ENCODE data around the gene PAQR9. TPM values are rescaled to one million over a fixed set of nuclear protein-coding genes. Genes with fewer than 3 reads are reported as not detected.

PAQR9 gene
- total and polyA plus RNA-seq, 9 donors: 0.04 to 0.08 (median 0.07) TPM; not detected in 6

- Histone ChIP-seq H3K27me3 (no peaks in the 10 kb centered on the region), H3K9me3 (no peaks in the 10 kb centered on the region), H3K4me1 (ENCODE audit: insufficient read depth) (no peaks in the 10 kb centered on the region), H3K4me3 (no peak overlapping the region), H3K36me3 (no peaks in the 10 kb centered on the region), H3K27ac (no peak overlapping the region)
- intact Hi-C loops (cut with DNase I): no loop called here
- DNase-seq: no peak
- no peak for TF ChIP-seq EP300 (IDR thresholded peaks at IDR 0.05)
- TF ChIP-seq, protein P1, sequence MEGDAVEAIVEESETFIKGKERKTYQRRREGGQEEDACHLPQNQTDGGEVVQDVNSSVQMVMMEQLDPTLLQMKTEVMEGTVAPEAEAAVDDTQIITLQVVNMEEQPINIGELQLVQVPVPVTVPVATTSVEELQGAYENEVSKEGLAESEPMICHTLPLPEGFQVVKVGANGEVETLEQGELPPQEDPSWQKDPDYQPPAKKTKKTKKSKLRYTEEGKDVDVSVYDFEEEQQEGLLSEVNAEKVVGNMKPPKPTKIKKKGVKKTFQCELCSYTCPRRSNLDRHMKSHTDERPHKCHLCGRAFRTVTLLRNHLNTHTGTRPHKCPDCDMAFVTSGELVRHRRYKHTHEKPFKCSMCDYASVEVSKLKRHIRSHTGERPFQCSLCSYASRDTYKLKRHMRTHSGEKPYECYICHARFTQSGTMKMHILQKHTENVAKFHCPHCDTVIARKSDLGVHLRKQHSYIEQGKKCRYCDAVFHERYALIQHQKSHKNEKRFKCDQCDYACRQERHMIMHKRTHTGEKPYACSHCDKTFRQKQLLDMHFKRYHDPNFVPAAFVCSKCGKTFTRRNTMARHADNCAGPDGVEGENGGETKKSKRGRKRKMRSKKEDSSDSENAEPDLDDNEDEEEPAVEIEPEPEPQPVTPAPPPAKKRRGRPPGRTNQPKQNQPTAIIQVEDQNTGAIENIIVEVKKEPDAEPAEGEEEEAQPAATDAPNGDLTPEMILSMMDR (IDR thresholded peaks at IDR 0.05): no peak
- no peak for TF ChIP-seq POLR2A (IDR thresholded peaks at IDR 0.05)
- 85 to 88% (median 85%) methylated on average over 13 of the region's 13 CpGs for WGBS, 3 donors
Measured at GRCh38 chr3:142947799-142948575, 15.5 kb downstream of the PAQR9 start.

DNA sequence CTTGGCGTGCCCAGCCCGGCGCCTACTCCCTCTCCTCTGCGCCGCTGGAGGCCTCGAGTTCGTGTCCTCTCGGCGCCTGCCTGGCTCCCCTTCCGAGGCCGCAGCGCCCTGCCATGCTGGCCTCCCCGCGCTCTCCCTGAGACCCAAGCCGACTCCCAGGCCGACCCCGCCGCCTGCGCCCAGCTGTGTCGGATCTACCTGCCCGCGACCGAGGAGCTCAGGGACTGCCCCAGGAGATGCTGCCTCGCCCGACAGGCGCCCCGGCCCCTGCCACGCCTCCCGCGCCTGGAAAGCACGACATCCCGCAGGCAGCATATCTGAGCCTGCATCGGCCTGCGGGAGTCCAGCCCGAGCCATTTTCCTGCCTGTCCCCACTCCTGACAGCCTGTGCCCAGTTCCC, 16.1 kb downstream of the PAQR9 start:
- TF ChIP-seq, protein P1 (IDR thresholded peaks at IDR 0.05): no peak
- TF ChIP-seq POLR2A (IDR thresholded peaks at IDR 0.05): no peak
- no peak for TF ChIP-seq EP300 (IDR thresholded peaks at IDR 0.05)
- 22 to 59% (median 41%) methylated on average over 35 of the region's 35 CpGs for WGBS, 3 donors
- Histone ChIP-seq H3K9me3 (no peaks in the 10 kb centered on the region), H3K4me3 (no peak overlapping the region), H3K36me3 (no peaks in the 10 kb centered on the region), H3K27ac (no peak overlapping the region), H3K27me3 (no peaks in the 10 kb centered on the region), H3K4me1 (ENCODE audit: insufficient read depth) (no peaks in the 10 kb centered on the region)
- intact Hi-C loops (cut with DNase I): no loop called here
- DNase-seq: no peak

DNA sequence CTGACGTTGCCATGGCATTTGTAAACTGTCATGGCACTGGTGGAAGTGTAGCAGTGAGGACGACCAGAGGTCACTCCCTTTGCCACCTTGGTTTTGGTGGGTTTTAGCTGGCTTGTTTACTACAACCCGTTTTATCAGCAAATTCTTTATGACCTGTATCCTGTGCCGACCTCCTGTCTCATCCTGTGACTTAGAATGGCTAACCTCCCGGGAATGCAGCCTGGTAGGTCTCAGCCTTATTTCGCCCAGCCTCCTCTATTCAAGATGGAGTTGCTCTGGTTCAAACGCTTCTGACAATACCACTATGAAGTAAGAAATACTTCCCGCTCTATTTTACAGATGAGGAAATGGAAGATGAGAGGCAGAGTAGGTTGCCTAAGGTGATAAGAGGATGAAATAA, 16.6 kb downstream of the PAQR9 start:
- Histone ChIP-seq H3K36me3 (no peaks in the 10 kb centered on the region), H3K4me1 (ENCODE audit: insufficient read depth) (no peaks in the 10 kb centered on the region), H3K4me3 (no peak overlapping the region), H3K27me3 (no peaks in the 10 kb centered on the region), H3K9me3 (no peaks in the 10 kb centered on the region), H3K27ac (no peak overlapping the region)
- WGBS, 3 donors: 71 to 80% (median 80%) methylated on average over 8 of the region's 8 CpGs
- TF ChIP-seq, protein P1 (IDR thresholded peaks at IDR 0.05): no peak
- TF ChIP-seq POLR2A (IDR thresholded peaks at IDR 0.05) (no peak), EP300 (IDR thresholded peaks at IDR 0.05) (no peak)
- DNase-seq: no peak
- intact Hi-C loops (cut with DNase I): no loop called here

DNA sequence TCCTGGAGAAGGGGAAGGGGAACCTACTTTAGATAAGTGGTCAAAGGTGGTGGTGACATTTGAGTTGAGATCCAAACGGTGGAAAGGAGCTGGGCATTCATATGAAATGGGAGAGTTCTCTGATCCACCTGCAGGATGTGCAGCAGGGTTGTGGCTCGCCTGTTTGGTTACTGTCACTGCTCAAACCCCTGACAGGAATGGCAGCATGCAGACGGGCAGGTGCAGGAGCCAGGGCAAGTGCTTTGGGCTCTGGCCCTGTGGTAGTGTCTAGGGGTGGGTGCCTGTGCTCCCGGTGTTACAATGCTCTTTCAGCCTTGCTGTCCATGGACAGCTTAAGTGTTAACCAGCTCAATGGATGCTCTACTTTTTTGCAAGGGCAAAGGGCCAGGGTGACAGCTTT, 18.5 kb downstream of the PAQR9 start:
- 81 to 94% (median 82%) methylated on average over 4 of the region's 4 CpGs for WGBS, 3 donors
- no peaks in the 10 kb centered on the region for H3K27me3 ChIP-seq
- no peaks in the 10 kb centered on the region for H3K36me3 ChIP-seq
- DNase-seq: no peak
- no peaks in the 10 kb centered on the region for H3K9me3 ChIP-seq
- TF ChIP-seq POLR2A (IDR thresholded peaks at IDR 0.05): no peak
- TF ChIP-seq, protein P1 (IDR thresholded peaks at IDR 0.05): no peak
- no peak overlapping the region for H3K27ac ChIP-seq
- intact Hi-C loops (cut with DNase I): no loop called here
- H3K4me3 ChIP-seq: no peak overlapping the region
- H3K4me1 ChIP-seq (ENCODE audit: insufficient read depth): no peaks in the 10 kb centered on the region
